ENCODE data around the gene B3GAT3.
"Not testable (repeated sequence)": the region's sequence is repeated elsewhere in the genome, so short reads cannot be mapped to it uniquely, and the experiment has no call there.

The B3GAT3 gene

GRCh38 chr11:62621567-62622470 lies at the start of gene B3GAT3:
Gene B3GAT3 (minus strand): TSS chr11:62621986. CDS start chr11:62621947, 39 bp downstream.
- DNase-seq, result peak; percentile 99

GRCh38 chr11:62671236-62671607 lies 49.4 kb upstream of the B3GAT3 start:
- no peak for DNase-seq

GRCh38 chr11:62669420-62670161 lies 47.8 kb upstream of the B3GAT3 start:
- no peak for DNase-seq

GRCh38 chr11:62667460-62667859 lies 45.7 kb upstream of the B3GAT3 start:
- DNase-seq, result no peak

DNA sequence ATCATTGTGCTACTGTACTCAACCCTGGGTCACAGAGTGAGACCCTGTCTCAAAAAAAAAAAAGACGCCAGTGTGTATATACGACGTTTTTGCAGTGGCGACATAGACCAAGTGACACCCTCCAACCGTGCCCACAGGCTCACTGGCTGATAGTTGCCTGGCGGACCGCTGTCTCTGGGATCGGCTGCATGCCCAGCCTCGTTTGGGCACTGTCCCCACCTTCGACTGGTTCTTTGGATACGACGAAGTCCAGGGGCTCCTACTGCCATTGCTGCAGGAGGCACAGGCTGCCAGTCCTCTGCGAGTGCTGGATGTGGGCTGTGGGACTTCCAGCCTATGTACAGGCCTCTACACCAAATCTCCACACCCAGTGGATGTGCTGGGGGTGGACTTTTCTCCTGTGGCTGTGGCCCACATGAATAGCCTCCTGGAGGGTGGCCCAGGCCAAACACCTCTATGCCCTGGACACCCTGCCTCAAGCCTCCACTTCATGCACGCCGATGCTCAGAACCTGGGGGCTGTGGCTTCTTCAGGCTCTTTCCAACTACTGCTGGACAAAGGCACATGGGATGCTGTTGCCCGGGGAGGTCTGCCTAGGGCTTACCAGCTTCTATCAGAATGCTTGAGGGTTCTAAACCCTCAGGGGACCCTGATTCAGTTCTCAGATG lies 44.6 kb upstream of the B3GAT3 start:
- no peak for DNase-seq

DNA sequence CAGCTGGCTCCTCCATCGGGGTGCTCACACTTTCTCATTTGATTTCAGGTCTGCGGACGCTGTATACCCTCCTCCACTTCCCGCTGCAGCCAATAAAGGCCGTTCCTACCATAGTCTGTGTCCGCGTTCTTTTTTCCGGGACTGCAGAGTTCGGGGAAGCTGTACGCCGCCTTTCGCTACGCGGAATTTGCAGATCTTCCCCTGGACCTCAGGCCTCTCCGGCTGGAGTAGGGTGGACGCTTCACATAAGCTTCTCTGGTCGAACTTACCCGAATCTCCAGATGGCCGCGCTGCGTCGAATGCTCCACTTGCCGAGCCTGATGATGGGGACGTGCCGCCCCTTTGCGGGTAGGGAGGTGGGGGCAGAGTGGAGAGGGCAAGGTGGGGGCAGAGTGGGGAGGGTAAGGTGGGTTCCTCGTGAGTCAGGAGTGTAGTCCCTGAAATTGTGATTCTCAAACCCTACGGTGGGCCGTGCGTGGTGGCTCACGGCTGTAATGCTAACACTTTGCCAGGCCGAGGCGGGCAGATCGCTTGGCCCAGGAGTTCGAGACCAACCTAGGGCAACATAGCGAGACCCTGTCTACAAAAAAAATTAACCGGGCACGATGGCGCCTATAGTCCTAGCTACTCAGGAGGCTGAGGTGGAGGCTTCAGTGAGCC lies 43.9 kb upstream of the B3GAT3 start:
- peak; percentile 10 for DNase-seq

GRCh38 chr11:62665075-62665598 lies 43.4 kb upstream of the B3GAT3 start, which contains the start of the genes C11orf98 and CSKMT:
Gene C11orf98 (minus strand): TSS chr11:62665210. CDS start chr11:62665169, 41 bp downstream.
Gene CSKMT (plus strand): TSS chr11:62665312. CDS start chr11:62665880, 568 bp downstream.
- DNase-seq, result peak; percentile 96

DNA sequence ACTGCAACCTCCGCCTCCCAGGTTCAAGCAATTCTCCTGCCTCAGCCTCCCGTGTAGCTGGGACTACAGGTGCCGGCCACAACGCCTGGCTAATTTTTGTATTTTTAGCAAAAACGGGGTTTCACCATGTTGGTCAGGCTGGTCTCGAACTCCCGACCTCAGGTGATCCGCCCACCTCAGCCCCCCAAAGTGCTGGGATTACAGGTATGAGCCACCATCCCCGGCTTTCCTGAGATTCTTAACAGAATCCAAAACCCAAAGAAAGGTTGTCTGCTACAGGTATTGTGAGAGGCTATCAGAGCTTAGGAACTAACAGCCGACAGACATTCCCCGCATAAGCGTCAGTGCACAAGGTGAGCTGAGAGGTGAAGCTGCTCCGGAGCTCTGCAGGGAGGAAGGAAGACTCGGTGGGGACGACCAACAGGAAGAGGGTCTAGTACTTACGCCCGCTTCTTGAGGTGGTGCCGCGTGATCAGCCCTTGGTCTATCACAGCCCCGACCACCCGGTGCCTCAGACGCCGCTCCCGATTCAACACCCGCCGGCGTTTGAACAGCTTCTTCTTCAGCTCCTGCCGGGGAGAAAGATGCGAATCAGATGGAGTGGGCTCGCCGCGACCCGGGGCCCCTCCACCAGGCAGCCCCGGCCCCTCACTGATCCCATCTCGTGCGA lies 42.8 kb upstream of the B3GAT3 start:
- DNase-seq, result peak; percentile 15

DNA sequence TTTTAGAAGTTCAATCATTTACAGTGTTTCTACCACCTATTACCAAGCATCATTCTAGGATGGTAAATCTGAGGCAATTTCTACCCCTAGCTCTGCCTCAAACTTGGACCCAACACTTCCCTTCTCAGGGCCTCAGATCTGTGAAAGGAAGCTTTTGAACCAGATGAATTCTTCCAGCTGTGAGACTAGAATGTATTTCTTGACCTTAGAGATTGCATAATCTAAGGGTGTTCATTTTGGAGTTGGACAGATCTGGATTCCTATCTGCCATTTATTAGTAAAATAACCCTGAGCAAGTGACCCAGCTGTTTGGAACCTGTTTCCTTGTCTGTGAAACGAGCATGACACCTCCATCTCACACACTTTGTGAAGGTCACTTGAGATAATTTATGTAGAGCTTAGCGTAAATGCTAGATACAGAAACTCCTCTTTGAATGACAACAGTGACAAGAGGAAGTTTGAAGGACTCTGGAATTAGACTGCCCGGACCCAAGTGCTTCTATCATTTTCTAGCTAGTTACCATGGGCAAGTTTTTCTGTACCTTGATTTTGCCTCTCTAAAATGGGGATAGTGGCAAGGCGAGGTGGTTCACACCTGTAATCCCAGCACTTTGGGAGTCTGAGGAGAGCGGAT lies 35.1 kb upstream of the B3GAT3 start:
- no peak for DNase-seq

DNA sequence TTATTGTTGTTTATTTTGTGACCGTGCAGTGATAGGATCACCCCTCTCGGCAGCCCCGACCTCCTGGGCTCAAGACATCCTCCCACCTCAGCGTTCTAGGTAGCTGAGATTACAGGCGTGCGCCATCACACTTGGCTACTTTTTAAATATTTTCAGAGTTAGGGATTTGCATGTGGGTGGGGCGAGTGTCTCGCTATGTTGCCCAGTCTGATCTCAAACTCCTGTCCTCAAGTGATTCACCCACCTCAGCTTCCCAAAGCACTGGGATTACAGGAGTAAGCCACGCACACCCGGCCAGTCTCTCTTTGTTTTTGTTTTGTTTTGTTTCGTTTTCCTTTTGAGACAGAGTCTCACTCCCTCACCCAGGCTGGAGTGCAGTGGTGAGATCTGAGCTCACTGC lies 32.5 kb upstream of the B3GAT3 start:
- no peak for DNase-seq

DNA sequence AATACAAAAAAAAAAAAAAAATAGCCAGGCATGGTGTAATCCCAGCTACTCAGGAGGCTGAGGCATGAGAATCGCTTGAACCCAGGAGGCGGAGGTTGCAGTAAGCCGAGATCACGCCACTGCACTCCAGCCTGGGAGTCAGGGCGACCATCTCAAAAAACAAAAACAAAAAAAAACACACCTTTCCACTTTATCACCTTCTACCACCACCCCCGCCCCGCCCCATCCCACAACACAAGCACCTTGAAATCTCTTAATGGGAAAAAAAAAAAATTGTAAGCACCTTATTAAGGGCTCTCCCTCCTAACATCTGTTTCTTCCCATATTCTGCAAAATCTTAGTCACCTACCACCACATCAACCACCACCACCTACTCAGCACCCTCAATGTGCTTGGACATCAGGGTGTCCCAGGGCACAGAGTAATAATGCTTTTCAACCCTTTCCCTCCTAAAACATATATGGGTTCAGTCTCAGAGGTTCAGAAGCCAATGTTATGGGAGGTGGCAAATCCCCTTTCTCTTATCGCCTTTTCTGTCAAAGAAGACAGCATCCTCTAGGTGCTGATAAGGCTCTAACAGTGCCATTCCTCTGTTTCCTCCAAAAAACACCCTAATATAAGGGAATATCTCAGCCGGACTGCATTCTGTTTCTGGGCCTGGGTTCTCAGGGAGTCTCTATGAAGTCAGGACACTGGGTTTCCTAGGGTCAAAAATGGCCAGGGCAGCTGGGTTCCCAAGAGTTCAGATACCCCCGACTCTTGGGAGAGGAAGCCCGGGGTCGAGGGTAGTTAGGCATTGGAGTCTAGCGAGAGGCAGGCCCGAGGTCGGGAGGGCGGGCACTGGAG lies 30.6 kb upstream of the B3GAT3 start:
- no peak for DNase-seq

DNA sequence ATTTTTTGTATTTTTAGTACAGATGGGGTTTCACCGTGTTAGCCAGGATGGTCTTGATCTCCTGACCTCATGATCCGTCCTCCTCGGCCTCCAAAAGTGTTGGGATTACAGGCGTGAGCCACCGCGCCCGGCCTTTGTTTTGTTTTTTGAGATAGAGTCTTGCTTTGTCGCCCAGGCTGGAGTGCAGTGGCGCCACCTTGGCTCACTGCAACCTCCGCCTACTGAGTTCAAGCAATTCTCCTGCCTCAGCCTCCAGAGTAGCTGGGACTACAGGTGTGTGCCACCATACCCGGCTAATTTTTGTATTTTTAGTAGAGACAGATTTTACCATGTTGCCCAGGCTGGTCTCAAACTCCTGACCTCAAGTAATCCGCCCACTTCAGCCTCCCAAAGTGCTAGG lies 28.5 kb upstream of the B3GAT3 start:
- DNase-seq, result not testable (repeated sequence)

GRCh38 chr11:62649486-62649885 lies 27.7 kb upstream of the B3GAT3 start:
- no peak for DNase-seq

- DNase-seq, result no peak
These were observed 27.2 kb upstream of the B3GAT3 start for GRCh38 chr11:62648967-62649364.

- no peak for DNase-seq
These were observed 26.6 kb upstream of the B3GAT3 start for GRCh38 chr11:62648185-62648966.

- DNase-seq, result no peak
These were observed 25.8 kb upstream of the B3GAT3 start for GRCh38 chr11:62647609-62648005.

- DNase-seq, result no peak
These were observed 25.2 kb upstream of the B3GAT3 start for GRCh38 chr11:62646825-62647608.

GRCh38 chr11:62645946-62646824 lies 24.4 kb upstream of the B3GAT3 start, which contains the start of gene GANAB:
Gene GANAB (minus strand): TSS chr11:62646613. CDS start chr11:62646599, 14 bp downstream.
- peak; percentile 93 for DNase-seq
